DMS53 treated with DMSO at 0.1 percent for 48 hours (cell line): ENCODE data around the gene B3GLCT.

Experiments used
- DNase-seq: peaks from one replicate; lab custom pipeline; 2025; ENCODE audit not compliant: unreplicated experiment; lab: John Stamatoyannopoulos, UW

B3GLCT gene

DNA sequence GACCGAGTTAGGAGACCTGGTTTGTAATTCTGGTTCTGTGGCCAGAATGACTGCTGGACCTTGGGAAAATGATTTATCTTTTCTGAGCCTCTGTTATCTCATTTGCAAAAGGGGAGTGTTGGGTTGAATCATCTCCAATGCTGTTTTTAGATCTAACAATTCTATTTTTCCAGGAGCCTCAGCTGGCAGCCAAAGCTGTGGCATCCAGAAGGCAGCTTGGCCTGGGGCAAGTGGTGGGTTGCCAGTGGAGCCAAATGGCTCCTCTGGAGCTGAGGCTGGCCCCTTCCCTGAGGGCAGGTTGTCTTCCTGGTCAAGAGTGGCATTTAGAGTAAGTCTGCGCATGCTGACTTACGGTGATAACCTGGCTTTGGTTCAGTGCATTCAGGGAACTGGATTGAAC is 21.3 kb downstream of the B3GLCT start:
- no peak for DNase-seq

- no peak for DNase-seq
These were observed 23.4 kb downstream of the B3GLCT start for GRCh38 chr13:31223215-31223614.

DNA sequence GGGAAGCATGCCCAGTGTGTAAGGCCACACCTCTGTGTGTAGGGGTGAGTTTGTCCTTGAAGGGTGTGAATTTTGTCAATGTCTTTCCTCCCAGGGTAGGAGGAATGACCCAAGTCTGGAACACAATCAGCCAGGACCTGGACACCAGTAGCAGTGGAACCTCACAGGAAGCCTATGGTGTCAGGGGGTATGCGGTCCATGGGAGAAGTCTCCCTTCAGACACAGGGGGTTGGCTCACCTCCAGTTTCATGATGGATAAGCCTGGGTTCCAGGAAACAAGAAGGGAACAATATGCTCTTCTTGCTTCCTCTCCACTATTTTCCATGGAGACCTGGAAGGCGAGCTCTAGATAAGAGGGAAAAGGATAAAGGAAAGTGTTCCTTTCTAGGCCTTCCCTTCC is 23.9 kb downstream of the B3GLCT start:
- DNase-seq: no peak

DNA sequence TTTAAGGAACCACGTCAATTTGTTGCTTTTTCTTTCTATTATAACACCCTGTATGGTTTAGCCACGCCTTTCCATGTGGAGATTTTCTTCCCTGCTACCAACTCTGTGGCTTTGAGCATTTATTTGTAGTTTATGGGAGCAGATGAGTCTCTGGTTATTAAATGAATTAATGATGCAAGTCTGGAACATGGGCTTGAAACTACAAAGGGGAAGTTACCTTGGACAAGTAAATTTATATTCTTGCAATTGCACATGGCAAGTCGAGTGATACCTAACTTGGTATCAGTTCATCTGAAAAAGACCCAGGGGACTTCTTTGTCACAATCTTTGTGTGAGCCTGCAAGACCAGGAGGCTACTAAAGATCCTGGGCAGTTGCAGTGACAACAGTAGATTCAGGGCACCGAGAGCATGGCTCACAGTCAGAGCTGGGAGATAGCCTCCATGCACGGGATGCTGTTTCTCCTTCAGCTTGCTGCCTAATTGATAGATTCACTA is 24.4 kb downstream of the B3GLCT start:
- no peak for DNase-seq

GRCh38 chr13:31224963-31225559 is 25.3 kb downstream of the B3GLCT start:
- DNase-seq: no peak

GRCh38 chr13:31225998-31226675 is 26.4 kb downstream of the B3GLCT start:
- no peak for DNase-seq

DNA sequence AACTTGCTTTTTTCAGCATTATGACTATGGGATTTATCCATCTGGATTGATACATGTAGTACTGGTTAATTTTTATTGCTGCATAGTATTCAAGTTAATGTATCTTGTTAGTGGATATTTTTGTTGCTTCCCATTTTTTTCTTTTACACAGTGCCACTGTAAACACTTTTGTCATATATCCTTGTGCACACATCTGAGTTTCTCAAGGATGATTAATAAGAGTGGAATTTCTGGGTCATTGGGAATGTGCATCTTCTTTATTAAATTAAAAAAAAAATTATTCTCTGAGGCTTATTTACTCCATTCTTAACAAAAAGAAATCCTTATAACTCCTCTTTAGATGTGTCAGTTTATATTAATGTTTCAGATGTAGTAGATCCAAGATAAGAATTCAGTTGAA is 27.3 kb downstream of the B3GLCT start:
- no peak for DNase-seq

DNA sequence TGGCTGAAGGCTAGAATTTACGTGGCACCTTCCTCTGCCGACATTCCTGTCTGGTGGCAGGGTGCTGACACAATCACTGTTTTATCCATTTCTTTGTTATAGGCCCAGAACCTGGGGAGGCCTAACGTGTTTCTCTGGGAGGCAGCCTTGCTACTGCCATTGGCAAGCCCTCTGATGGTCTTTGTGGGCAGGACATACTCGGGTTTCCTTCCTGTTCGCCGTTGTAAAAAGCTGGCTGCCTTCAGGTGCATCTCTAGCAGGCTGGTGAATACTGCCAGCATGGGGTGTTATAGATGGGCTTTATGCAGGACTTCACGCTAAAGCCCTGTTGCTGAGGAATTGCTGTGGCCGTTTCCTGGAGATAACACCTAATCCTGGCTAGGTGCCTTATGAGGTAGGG is 28.1 kb downstream of the B3GLCT start:
- DNase-seq: no peak

- no peak for DNase-seq
These were observed 35.0 kb downstream of the B3GLCT start for GRCh38 chr13:31234729-31235128.

DNA sequence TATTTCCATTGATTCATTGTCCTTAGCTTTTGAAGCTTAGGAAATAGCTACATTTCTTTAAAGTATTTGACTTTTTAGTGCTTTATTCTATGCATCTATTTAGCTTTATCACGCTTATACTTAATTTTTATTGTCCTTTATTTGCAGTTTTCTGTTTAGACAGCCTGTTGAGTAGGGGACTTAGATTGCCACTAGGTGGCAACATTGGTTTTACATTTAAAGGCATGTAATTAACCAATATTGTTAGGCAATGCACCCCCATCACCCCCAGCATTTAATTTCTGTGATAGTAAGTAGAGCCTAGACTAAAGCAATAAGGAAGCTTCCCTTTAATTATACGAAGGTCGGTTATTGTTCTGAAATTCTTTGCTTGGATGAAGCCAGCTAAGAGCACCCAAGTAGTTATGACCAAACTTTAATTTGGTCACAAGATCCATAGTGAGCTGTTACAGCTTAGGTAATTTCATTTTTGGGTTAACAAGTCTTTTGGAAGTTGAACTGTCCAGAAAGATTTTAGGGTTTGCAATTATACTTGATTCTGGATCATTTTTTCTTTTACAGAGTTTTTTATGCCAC is 36.5 kb downstream of the B3GLCT start:
- DNase-seq: peak; percentile 52

DNA sequence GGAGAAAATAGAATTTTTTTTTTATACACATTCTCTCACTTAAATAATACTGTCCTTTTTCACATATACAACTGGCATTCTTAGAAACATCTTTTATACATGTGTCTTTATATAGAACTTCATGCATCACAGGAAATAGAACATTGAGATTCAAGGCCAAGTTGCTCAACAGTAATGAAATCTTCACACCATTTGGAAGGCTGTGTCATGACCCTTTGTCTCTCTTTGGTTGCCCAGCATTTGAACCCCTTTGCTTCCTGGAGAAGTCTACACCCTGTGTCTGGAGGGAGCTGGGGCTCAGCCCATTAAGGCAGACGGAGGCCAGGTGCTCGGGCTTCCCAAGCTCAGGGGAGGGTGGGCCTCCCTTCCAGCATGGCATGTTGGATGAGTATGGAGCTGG is 41.1 kb downstream of the B3GLCT start:
- no peak for DNase-seq

DNA sequence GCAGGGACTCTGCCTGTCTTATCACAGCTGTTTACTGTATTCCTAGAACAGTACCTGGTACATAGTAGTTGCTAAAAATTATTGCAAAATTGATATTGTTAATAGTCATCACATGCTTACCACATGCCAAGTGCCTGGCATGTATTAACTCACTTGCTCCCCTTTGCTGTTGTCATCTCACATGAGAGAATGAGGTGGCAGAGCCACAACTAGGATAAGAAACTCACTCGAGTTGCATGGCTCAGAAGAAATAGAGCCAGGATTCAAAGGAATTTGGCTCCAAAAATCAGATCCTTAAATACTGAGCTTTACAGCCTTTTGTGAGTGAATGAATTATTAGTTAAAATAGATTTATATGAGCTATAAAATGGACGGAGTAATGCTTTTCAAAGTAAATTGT is 42.6 kb downstream of the B3GLCT start:
- no peak for DNase-seq

DNA sequence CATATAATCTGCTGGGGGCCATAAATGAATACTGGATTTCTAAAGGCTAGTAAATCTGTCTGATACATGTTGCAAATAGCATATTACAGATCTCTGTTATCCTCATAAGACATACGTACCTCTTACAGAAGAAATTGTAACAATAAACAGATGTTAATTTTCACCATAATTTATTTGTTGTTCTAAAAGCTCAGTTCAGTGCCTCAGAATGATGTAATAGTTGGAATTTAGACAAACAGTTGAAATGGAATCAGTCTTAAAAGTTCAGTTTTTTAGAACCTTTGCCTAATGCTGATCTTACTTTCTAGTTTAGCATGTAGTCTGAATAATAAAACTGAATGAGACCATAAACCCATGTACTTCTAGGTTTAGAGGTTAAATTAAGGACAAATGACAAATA is 43.1 kb downstream of the B3GLCT start:
- no peak for DNase-seq

DNA sequence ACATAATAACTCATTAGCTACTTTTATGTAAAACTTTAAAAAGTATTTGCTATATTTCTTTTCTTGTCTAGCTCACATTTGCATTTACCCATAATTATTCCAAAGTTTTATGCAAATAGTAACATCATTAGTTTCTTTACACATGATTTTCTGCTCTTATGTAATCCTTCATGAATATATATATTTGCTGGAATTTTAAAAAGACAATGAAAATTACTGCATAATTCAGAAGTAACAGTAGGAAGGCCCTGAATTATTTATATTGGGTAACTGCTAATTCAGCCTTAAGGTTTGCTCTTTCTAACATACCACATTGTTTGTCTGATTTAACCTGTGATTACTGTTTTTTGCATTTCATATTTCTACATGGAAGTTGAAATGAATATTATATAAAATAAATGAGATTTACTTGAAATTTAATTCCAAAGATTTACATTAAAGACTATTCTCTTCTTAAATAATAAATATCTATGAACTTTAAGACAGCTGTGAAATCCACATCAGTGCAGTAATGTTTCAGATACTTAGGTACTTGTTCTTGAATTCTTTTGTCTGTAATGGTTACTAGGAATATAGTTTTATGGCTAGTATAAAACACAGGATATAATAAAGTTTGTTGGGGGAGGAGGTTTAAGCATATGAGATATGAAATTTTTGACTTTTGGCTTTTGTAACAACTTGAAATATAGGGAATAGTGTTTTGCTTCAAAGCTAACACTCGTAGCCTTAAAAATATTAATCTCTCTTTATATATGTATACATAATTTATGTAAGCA is 46.0 kb downstream of the B3GLCT start:
- DNase-seq: no peak

GRCh38 chr13:31246918-31247317 is 47.1 kb downstream of the B3GLCT start:
- DNase-seq: no peak

GRCh38 chr13:31248361-31248760 is 48.6 kb downstream of the B3GLCT start:
- no peak for DNase-seq

DNA sequence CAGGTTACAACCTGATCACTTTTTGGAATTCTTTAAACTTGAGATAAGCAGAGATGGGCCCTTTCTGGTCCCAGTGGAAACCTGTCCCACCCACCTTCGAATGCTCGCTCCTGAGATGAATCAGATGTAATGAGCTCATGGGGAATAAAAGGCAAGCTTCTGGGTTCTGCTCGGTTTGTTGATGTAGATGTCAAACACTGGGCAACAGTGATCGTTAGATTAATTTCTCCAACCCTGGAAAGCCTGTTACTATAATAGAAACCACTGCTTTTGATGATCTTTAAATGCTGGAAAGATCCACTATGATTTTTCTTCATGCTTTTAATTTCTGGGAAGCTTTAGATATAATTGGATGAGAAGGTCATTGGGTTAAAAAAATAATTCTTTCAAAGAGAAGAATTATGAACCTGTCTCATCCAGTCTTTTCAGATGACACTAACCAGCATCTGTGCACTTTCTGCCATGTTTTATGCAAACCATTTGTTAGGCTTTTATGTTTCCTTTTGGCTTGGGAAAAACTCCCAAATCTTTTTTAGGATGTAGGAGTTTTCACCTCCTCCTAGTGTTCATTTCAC is 49.3 kb downstream of the B3GLCT start:
- DNase-seq: no peak

DNA sequence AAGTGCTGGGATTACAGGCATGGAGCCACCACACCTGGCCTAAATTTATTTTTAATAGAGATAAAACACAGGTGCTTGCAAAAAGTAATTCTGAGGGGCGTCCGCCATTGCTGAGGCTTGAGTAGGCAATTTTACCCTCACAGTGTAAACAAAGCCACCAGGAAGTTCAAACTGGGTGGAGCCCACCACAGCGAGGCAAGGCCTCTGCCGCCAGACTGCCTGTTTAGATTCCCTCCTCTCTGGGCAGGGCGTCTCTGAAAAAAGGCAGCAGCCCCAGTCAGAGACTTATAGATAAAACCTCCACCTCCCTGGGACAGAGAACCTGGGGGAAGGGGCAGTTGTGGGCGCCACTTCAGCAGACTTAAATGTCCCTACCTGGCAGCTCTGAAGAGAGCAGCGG is 50.7 kb downstream of the B3GLCT start:
- DNase-seq: no peak

DNA sequence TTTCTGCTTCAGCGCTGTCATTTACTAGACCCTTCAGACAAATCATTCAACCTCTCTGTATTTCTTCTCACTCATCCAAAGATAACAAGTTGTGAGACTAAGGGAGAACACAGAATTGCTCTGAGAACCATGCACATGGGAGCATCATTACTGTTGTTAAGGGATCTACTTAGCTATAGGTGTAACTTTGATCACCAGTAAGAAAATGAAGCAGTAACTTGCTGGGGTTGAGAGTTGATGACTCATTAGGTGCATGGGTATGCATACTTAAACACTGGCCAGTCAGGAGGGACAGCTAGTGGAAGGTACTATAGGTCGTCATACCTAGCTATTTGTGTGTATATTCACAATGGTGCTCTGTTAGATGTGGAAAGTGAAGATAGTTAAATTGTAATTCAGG is 61.5 kb downstream of the B3GLCT start:
- no peak for DNase-seq

DNA sequence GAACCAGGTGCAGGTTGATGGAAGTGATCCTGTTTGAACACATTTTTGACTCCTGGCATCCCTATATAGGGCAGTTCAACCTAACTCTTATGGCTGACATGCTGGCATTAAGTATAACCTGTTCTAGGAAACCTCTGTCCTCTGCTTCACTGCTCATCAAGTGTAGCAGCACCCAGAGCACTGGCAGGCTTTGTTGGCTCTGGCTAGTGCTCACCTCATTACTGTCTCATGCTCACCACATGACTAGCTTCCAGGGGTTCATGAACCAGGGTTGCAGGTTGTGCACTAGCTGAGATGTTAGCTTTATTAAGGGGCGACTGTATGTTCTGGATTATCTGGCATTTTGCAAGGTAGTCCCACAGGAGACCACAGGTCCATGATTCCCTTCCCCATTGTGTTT is 63.6 kb downstream of the B3GLCT start:
- DNase-seq: no peak

DNA sequence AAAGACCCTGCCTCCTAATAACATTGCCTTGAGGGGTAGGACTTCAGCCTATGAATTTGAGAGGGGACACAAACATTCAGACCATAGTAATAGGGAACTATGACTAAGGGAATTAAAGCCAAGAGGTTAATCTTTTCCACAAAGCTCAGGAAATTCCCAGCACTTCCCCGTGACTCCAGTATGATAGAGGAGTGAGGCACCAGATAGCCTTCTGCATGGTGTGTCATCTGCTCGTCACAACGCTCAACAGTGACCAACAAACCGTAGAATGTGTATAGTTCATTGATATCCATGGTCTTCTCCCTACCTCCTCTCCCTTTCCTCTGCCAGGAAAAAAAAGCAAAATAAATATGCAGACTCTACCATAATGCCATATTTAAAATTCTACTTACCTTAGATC is 64.4 kb downstream of the B3GLCT start:
- no peak for DNase-seq
